Kasumi-1 (cell line): ENCODE data around the gene ERC2.
"Not testable (repeated sequence)": the region's sequence is repeated elsewhere in the genome, so short reads cannot be mapped to it uniquely, and the experiment has no call there.

Source experiments
- DNase-seq, 2 experiments: peaks; one replicate each; lab custom pipeline; 2025; lab: John Stamatoyannopoulos, UW

Gene ERC2

DNA sequence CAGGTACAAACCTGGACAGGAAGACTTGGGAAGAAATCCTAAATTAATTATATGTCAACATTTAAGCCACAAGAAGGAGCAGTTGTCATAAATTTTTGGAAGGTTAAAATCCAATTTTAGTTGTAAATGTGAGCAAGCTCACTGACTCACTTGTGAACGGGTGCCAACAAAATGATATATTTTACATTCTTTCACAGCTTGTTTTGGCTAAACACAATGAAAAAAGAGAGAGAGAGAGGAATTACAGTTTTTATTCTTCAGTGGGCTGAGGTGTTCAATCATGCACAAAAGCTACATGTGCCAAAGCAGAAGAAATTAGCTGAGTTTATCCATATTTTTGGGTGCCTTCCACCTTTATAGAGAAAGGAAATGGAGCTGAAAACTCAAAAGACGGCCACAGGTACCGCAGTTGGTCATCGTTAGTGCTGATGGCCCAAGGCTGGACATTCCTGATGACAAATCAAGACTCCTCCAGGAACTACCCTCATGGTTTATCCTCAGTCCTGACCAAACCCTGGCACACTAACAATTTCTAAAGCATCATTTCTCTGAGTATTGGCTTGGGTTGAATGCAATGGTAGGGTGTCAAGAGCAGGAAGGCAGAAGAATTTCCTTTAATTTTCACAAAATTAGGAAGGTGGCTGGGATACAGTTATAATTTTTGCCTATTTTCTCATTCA, 943.6 kb downstream of the ERC2 start:
- no peak for DNase-seq

DNA sequence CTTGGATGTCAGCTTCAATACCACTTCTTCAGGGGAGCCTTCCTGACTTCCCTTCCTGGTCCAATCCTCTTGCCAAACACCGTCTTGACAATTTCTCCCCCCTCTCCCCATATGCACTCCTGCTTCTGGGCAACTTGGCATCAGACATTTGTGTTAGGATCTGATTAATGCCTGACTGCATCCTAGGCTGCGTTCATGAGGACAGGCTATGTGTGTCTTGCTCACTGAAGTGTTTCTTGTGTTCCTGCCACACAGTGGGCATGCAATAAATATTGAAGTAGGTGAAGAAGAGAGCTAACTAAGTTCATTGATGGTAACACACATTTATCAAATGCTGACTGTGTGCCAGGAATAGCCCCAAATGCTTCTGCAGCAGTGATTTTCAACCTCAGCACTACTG, 944.8 kb downstream of the ERC2 start:
- DNase-seq, result no peak

DNA sequence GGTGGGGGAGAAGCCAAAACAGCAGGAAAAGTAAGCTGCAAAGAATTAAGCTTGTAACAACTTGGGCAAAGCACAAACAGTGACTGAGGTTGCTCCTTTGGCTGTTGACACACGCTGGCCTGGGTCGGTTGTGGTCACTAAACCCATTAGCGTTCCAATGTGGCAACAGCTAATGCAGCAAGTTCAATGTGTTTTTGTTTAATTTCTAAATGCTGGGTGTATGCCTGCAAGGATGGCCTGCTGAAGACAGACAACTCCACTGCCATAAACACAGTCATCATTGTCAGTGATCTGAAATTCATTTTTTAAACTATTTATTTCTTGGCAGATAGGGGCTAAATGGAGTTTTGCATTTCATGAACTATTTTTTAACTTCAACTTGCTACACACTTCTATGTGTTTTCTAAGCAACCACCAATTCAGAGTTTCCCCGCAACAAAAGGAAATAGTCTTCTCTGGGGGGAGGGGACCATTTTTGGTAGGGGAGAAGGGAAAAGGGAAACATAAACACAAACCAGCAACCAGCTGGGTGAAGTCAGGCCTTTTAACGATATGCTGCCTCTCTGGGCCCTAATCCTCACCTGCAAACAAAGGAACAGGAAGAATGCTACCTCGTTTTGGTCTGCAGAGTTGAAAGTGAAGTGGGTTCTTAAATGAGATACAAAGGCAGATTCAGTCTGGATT, 946.4 kb downstream of the ERC2 start:
- DNase-seq, result no peak

DNA sequence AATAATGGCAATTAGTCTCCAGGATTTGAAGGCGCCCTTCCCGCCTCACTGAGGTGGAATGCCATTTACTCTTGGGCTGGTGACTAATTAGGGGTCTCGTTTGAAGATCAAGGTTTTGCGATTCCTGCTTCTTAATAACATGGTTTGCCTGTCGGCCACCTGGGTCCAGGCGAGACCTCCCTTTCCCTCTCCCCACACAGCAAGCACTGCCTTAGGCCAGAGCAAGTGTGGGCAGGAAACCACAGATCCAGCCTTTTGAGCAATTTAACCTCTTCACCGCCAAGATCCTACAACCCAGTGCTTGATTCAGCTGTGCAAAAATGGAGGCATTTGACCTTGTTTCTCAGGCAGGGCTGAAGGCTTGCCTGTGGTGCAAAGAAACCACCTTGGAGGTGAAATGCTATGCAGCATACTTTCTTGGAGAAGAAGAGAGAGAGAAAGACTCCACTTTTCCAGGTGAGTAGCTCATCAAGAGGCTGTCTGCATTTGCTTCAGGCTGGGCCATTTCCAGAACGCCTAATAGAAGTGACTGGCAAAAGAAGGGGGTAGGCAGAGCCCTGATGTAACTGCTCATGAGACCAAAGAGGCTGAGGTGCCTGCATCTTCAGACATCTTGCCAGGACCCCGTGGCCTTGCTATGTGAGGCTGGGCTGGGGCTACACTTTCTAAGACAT, 947.1 kb downstream of the ERC2 start:
- no peak for DNase-seq

DNA sequence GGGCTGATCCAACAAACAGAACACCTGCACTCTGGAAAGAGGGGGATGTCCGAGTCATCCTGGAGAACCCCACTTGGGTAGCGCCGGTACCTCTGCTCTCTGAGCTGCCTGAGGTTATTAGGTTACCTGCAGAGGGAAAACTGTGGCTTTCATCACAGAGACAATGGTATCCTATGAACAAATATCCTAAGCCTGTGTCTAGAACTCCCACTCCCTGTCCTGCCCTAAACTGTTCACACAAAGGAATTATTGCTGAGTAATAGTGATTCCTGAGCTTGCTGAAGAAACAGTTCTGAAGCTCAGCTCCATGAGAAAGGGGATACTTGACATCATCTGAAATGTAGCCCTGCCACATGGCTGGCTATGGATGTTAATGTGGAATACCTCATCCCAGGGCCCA, 949.2 kb downstream of the ERC2 start:
- no peak for DNase-seq

DNA sequence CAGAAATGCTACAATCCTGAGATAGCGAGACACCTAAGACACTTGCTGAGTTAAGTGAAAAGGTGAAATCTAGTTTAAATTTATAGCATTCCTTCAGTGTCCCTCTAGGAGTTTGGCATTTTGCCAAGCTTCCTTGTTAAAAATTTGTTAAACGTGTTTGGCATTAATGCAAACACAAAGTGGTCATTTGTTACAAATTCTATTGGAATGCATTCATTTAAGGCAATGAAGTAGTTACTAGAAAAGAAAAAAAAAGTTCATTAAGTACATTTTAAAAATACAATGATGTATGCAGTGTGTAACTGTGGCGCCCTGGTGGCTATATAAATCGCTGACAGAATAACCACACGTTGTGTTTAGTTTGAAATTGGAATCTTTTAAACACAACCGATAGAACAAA, 949.8 kb downstream of the ERC2 start:
- DNase-seq, result no peak

DNA sequence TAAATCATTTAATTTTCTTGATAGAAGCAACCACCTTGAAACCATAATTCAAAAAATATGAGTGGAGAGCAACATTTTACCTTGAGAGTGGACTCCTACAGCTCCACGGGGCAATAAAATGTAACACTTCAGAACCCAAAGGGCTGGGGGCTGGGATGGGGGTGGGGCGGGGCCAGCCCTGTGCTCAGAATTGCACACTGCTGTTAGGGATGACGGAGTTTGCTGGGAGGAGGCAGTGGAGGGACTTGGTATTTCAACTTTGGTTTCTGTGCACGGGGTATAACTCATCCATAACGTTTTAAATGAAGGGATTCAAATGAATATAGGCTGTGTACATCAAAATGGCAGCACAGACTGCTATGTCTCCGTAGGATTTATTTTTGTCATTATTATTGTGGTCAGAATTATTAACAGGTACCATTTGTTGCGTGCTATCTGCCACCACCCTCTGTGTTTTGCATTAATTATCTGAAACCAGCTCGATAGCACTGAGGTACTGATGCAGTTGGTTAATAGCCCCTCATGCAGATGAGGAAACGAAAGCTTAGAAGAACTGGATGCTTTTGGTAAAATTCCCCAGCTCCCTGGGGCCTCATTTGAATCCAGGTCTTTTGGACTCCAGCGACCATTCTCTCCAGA, 951.8 kb downstream of the ERC2 start:
- DNase-seq, result no peak

DNA sequence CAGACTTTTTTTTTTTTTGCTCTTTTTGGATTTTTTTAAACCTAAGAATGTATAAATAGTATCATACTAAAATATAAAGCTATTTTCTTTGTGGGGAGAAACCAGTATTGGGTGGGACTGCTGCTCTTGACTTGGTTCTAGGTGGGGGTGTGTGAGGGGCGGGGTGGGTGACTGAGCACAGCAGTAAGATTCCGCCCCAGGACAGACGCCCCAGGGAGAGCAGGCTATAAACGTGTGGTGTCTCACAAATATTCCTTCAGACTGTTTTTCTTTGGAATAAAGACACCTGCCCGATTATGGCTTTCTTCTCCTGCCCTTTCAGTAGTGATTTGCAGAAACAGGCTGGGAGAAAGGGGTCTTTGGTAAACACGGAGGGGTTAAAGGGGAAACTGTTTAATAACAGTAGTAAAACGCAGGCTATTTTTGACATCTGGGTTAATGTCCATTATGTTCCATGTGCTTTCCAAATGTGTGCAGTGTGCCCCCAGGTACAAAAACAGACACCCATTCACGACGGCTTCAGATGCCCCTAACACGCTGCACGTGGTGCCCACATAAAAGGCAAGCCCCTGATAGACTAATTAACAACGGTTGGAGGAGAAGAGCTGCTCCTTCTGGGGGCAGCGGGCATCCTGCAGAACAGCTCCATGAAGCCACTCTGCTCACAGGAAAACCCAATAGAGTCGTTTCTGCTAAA, 952.6 kb downstream of the ERC2 start:
- no peak for DNase-seq

DNA sequence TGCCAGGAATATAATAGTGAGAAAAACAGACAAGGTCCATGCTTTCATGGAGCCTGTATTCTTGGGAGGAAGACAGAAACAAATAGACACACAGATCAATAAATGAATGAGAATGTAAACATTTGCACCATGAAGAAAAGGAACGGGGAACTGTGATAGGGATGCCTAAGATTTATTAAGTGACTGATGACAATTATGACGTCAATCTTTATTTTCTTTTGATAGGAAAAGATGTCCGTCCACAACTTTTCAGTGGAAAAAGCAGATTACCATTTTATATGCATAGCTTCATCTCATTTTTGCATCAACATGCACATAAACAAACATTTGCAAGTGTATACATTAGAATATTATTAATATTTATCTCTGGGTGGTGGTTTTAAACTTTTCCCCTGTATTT, 953.3 kb downstream of the ERC2 start:
- no peak for DNase-seq

DNA sequence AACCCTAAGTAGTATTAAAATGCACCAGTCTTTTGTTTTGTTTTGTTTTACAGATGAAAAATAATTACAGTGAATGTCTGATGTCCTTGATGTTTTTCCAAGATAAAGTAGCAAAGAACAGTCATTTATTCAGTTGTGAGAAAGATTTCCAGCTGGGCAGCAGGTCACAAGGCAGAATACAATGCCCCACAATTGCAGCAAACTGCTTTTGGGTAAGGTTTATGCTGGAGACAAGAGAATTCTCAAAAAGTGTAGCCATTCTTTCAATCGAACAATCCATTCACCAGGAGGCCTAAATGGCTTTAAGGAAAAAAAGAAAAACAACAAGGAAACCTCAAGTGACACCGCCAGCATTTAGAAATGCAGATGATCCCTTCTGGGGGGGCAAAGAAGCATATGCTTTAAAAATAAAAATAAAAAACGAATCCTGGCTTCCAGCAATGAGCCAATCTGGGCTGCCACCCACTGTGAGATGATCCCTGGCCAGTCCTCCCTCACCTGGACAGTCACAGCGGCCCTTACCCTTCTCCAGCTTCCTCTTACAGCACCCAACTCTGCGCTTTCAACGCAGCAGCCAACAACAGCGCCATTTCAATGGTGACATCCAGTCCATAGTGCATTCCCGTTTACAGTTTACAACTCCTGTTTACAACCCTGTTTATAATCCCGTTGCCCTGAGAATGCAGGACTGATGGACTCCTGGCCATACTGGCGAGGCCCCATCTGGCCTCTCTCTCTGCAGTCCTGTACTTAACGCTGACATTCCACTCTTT, 955.5 kb downstream of the ERC2 start:
- DNase-seq, result no peak

DNA sequence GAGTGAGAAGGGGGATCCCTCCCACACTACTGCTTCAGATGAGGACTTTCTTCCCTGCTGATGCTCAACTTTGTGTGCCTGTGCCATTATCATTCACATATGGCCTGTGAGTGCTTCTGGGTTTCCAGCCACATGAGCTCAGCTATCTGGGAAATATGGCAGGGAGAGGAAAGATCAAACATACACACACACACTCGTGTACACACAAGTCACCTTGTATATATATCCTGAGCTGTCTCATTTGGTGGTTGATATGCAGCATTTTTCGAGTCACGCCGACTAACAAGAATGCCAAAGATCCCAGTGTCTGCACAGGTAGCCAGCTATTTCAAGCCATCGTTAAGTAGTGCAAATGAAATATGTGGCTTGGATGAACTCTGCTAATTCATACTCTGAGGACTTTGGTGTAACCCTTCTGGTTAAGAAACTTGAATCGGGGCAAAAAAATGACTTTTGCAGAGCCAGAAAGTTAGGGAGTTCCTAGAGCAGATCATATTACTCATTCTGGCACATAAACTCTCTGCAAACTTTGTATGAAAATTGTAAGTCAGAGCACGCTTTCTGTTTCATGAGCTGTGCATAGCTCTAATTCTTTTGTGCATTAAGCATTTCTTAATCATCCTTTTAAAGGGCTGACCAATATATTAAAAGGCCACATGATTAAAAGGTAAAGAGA, 956.2 kb downstream of the ERC2 start:
- DNase-seq, result no peak

DNA sequence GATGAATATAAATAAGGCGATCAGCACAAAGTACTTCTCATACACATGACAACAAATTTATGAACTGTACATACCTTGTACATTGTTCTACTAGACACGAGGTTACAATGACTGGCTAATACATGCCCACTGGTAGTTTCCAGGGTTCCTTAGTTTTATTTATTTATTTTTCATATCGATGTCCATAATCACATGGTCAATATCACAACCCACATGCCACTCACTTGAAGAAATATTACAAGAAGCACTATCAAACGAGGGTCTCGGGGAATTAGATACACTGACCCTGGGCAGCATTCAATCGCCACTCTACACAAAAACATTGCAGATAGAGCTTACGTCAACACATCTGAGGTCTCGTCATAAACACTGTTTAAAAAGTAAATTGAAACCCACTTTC, 959.9 kb downstream of the ERC2 start:
- no peak for DNase-seq

DNA sequence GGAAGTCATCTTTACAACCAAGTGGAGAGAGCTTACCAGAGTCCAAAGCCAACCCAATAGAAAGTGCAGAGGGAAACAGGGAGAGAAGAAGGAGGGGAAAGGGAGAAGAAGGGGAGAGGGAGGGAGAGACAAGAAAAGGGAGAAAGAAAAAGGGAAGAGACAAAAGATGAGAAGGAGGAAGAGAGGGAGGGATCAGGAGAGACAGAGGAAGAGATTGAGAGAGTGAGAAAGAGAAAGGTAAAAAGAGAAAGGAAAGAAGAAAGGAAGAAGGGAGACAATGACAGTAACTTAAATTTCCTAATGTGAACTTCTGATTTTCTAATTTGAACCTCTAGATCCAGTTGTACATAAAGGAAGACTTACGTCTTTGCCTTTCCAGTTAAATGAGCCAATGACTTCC, 960.5 kb downstream of the ERC2 start:
- DNase-seq, result no peak

DNA sequence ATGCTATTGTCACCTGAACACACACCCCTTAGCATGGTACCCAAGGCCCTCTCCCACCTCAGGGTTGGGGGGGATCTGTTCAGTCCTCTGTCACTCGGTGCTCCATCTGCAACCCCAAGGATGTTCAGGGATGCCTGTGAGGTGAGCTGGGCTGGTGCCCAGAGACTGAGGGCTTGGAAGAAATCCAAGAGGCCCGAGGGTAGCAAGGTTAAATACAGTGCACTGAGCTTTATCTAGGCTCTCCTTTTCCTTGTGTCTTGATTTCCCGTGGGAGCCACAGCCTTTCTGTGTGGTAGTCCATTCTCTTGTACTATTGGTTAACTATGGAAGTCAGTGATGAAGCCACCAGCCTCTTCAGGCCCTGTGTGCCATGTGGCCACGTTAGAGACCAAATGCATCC, 962.5 kb downstream of the ERC2 start:
- DNase-seq, result no peak

DNA sequence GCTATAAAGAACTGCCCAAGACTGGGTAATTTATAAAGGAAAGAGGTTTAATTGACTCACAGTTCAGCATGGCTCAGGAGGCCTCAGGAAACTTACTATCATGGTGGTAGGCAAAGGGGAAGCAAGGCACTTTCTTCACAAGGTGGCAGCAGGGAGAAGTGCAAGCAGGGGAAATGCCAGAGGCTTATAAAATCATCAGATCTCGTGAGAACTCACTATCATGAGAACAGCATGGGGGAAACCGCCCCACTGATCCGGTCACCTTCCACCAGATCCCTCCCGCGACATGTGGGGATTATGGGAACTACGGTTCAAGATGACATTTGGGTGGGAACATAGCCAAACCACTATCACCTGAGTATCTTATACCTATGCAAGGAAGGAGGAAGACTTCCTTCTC, 963.2 kb downstream of the ERC2 start:
- DNase-seq, result not testable (repeated sequence)

DNA sequence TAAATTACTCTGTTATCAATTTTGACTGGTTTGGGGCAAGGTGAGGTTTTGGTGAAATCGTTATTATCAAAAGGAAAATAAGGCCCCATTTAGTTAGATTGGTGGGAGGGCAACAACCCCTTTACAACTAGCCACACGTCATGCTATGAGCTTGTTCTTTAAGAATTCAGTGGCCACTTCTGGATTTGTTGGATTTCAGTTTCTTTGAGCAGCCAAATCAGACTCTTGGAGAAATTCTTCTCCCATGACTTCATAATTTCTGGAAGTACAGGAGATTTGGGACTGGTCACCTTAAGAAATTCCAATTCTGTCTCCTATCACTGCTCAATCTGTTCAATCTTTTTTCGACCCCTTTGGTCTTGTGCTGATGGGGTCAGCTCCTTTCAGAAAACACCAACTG, 966.4 kb downstream of the ERC2 start:
- DNase-seq, result no peak

DNA sequence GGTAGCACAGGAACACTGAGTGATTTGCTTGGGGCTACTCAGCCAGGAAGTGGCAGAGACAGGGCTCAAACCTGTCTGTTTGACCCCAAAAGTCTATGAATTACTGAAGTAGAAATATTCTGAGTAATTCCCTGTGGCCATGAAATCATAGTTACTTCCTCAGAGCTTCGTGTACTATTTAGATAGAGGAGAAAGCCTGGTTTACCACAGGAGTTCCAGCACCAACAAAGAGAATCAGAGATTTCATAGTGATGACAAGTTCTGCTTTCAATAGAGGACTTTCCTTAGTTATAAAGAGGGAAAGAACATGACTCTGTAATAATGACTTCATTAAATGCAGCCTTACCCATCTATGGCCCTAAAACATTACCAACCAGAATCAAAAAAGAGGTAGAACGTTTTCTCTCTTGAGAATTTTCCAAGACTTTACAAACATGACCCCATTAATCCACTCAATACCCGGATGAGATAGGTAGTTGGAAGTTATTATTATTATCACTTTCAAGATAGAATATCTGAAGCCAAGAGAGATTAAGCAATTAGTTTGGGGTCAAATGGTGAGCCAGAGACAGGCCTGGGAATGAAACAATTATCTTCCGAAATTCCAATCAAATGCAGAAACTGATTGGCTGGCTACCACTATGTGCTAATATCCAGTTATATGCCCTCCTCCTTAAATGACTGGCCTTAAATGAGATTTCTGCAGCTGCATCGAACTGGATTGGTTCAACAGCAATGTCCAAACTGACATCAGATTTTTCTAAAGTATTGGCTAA, 967.5 kb downstream of the ERC2 start:
- no peak for DNase-seq

DNA sequence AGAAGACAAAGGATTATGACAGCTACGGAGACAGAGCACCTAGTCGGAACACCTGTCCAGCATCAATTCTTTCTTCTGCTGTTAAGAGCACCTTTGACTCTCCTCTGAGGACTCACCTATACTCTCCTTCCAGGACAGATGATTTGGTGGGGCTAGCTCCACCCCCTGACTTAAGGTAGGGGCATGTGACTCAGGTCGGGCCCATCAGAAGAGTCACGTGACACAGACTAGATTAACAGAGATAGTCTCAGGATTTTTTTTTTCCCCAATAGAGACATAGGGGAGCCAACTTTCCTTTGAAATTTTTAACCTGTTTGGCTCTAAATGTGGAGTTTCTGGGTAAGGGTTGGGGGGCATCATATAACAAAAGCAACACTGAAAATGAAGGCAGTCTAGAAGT, 969.7 kb downstream of the ERC2 start:
- DNase-seq, result no peak

DNA sequence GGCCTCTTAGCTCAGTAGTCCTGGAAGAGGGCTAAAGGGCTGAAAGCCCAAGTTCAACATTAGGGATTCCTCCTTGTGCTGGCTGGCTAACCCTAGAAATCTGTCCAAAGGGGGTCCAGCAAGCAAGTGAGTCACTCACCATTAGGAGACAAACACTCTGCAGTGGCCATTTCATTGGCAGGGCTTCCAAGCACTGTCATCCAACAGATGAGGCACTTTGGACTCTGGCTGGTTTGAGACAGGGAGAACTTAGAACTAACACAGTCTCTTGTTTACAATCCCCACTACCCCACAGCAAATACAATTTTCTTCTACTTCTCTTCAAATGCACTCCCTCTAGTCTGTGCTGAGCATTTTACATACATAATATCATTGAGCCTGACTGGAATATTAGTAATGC, 971.0 kb downstream of the ERC2 start:
- no peak for DNase-seq

DNA sequence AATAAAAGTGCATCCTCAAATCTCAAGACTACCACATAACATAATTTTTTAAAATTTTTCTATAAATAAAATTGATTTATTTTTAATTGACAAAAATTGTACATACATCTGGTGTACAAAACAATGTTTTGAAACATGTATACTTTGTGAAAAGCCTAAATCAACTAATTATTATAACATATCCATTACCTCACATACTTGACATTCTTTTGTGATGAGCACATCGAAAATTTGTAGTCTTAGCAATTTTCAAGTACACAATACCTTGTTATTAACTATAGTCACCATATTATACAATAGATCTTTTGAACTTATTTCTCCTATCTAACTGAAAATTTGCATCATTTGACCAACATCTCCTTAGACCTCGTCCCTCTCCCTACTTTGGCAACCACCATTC, 973.3 kb downstream of the ERC2 start:
- no peak for DNase-seq
